K562 (cell line): ENCODE measurements around the gene PRR16.

Experiments
- BACH1 ChIP-seq: fragments of 200-800 bp; sonication (Bioruptor generic); IDR thresholded peaks from 2 replicates; pipeline ENCODE4 v1.6.1; 2016; ENCODE audit warnings: missing genetic modification characterization, missing compliant biosample characterization
- CBX8 ChIP-seq: fragments of 200-600 bp; sonication (generic); IDR thresholded peaks from 2 replicates; pipeline ENCODE4 v1.6.1; 2012; ENCODE audit warnings: borderline replicate concordance, mixed run types, low read depth, mild to moderate bottlenecking, moderate library complexity, mixed read lengths, low read length, control low read depth, inconsistent platforms; ENCODE audit not compliant: poor library complexity, severe bottlenecking; ENCODE audit errors: extremely low read depth
- CTCF ChIP-seq, 3 experiments: IDR thresholded peaks in 2 of 3; conservative IDR thresholded peaks in 1 of 3; 2 replicates each; pipeline ENCODE4 v1.5.1; 2011 to 2012; ENCODE audit warnings: low read length in 3 of 3, mild to moderate bottlenecking in 3 of 3, control low read depth in 2 of 3, improper control_type of control experiment in 1 of 3, inconsistent platforms in 1 of 3, low read depth in 1 of 3, mixed read lengths in 1 of 3, moderate library complexity in 1 of 3; ENCODE audit not compliant: insufficient read depth in 2 of 3
- DPF2 ChIP-seq: fragments of 450-650 bp; IDR thresholded peaks from 2 replicates; pipeline ENCODE4 v1.6.1; 2016
- E2F5 ChIP-seq: sonication (generic); formaldehyde crosslinking; IDR thresholded peaks from 2 replicates; pipeline ENCODE4 v1.8.0; 2022; ENCODE audit warnings: mild to moderate bottlenecking, missing genetic modification reagents
- HDGF ChIP-seq: fragments of 450-650 bp; IDR thresholded peaks from 2 replicates; pipeline ENCODE4 v1.6.1; 2016
- PHF8 ChIP-seq: fragments of 200-600 bp; sonication (generic); IDR thresholded peaks from 2 replicates; pipeline ENCODE4 v1.6.1; 2012; ENCODE audit warnings: mixed run types, mild to moderate bottlenecking, inconsistent platforms, low read length, moderate library complexity, borderline replicate concordance
- SIX5 ChIP-seq, 2 experiments: IDR thresholded peaks; 2 replicates each; pipeline ENCODE4 v1.6.1; 2011; ENCODE audit warnings: low read length in 2 of 2, borderline replicate concordance in 1 of 2, low read depth in 1 of 2, mild to moderate bottlenecking in 1 of 2, moderate library complexity in 1 of 2; ENCODE audit not compliant: insufficient read depth in 1 of 2
- STAT5A ChIP-seq: IDR thresholded peaks from 2 replicates; pipeline ENCODE4 v1.6.1; 2012; ENCODE audit warnings: low read length, inconsistent platforms, borderline replicate concordance
- TCF7L2 ChIP-seq: fragments of 150-350 bp; IDR thresholded peaks from 2 replicates; pipeline ENCODE4 v1.6.1; 2016; ENCODE audit warnings: low read depth, mild to moderate bottlenecking, low read length, moderate library complexity
- ZBTB43 ChIP-seq: sonication (generic); formaldehyde crosslinking; IDR thresholded peaks from 2 replicates; pipeline ENCODE4 v1.8.0; 2023; ENCODE audit warnings: mild to moderate bottlenecking, missing genetic modification reagents
- ZNF239 ChIP-seq: fragments of 250-450 bp; sonication (Bioruptor Pico); IDR thresholded peaks from 2 replicates; pipeline ENCODE4 v1.4.0; 2020; ENCODE audit warnings: mild to moderate bottlenecking
- ZNF518B ChIP-seq: fragments of 250-450 bp; sonication (Bioruptor Pico); IDR thresholded peaks from 2 replicates; pipeline ENCODE4 v1.5.0; 2021; ENCODE audit warnings: mild to moderate bottlenecking, moderate library complexity

GRCh38 chr5:120471971-120472370, 7.9 kb downstream of the PRR16 start:
- TF ChIP-seq CBX8 (no peak), ZNF239 (CRISPR knock-in tag) (no peak), ZBTB43 (CRISPR knock-in tag) (no peak), HDGF (no peak), TCF7L2 (no peak), CTCF (IDR thresholded peaks at IDR 0.05 in 2 of 3, conservative IDR thresholded peaks at IDR 0.05 in 1 of 3; ENCODE audit: insufficient read depth in 2 of 3, low read depth in 1 of 3, low read length in 3 of 3) (no peak), E2F5 (CRISPR knock-in tag) (no peak), SIX5 (IDR thresholded peaks at IDR 0.05; ENCODE audit: borderline replicate concordance in 1 of 2, insufficient read depth in 1 of 2, low read depth in 1 of 2, low read length in 2 of 2) (no peak), ZNF518B (CRISPR knock-in tag) (no peak), BACH1 (tag) (no peak), STAT5A (no peak), PHF8 (no peak), DPF2 (no peak)
